Neural cell (in vitro differentiated cells): ENCODE results near the gene LYRM2. TPM values are rescaled to one million over a fixed set of nuclear protein-coding genes. Genes with fewer than 3 reads are reported as not detected.

ENCODE experiments used
- H2AFZ ChIP-seq: fragments of 200-600, 300-800 bp; sonication (generic), shearing (Covaris generic); 2 replicates; pipeline ENCODE4 v1.6.0; 2014; ENCODE audit warnings: low read depth, mild to moderate bottlenecking, antibody characterized with exemption, low read length, moderate library complexity
- H3F3A ChIP-seq: fragments of 200-600 bp; shearing (Covaris generic); 2 replicates; pipeline ENCODE4 v1.6.1; 2016; ENCODE audit warnings: mild to moderate bottlenecking, moderate library complexity, mixed read lengths, antibody characterized with exemption, low read length; ENCODE audit not compliant: insufficient read depth, poor library complexity, severe bottlenecking
- H3K27ac ChIP-seq: fragments of 200-600, 300-800 bp; sonication (generic), shearing (Covaris generic); 2 replicates; pipeline ENCODE4 v1.5.1; 2014; ENCODE audit warnings: mild to moderate bottlenecking, low read length, moderate library complexity
- H3K27me3 ChIP-seq: fragments of 300-800, 200-600 bp; sonication (generic), shearing (Covaris generic); 2 replicates; pipeline ENCODE4 v1.6.0; 2014; ENCODE audit warnings: mild to moderate bottlenecking, low read depth, low read length, moderate library complexity; ENCODE audit not compliant: insufficient read depth
- H3K36me3 ChIP-seq: fragments of 300-800, 200-600 bp; sonication (generic), shearing (Covaris generic); 2 replicates; pipeline ENCODE4 v1.5.1; 2014; ENCODE audit warnings: mild to moderate bottlenecking, antibody characterized with exemption, low read length, moderate library complexity; ENCODE audit not compliant: insufficient read depth
- H3K4me2 ChIP-seq: fragments of 300-800, 200-600 bp; sonication (generic), shearing (Covaris generic); 2 replicates; pipeline ENCODE4 v1.6.0; 2014; ENCODE audit warnings: mild to moderate bottlenecking, low read length
- H3K4me3 ChIP-seq: fragments of 300-800, 200-600 bp; sonication (generic), shearing (Covaris generic); 2 replicates; pipeline ENCODE4 v1.5.1; 2014; ENCODE audit warnings: mild to moderate bottlenecking, low read length, moderate library complexity
- H3K79me2 ChIP-seq: fragments of 200-600 bp; shearing (Covaris generic); replicated peaks from 2 replicates; pipeline ENCODE4 v1.6.0; 2014; ENCODE audit warnings: mild to moderate bottlenecking, low read length, moderate library complexity; ENCODE audit not compliant: insufficient read depth
- H3K9ac ChIP-seq: fragments of 300-800, 200-600 bp; sonication (generic), shearing (Covaris generic); 2 replicates; pipeline ENCODE4 v1.6.1; 2016; ENCODE audit warnings: mild to moderate bottlenecking, low read length, mixed read lengths
- H3K9me2 ChIP-seq: fragments of 200-600 bp; shearing (Covaris generic); 2 replicates; pipeline ENCODE4 v1.6.1; 2016; ENCODE audit warnings: mild to moderate bottlenecking, low read length, mixed read lengths; ENCODE audit not compliant: insufficient read depth
- H3K9me3 ChIP-seq: fragments of 200-600, 300-800 bp; sonication (generic), shearing (Covaris generic); 2 replicates; pipeline ENCODE4 v1.6.1; 2016; ENCODE audit warnings: mild to moderate bottlenecking, mixed run types, low read length, moderate library complexity, mixed read lengths
- H4K20me1 ChIP-seq: fragments of 200-600 bp; shearing (Covaris generic); 2 replicates; pipeline ENCODE4 v1.6.1; 2016; ENCODE audit warnings: mild to moderate bottlenecking, mixed run types; ENCODE audit not compliant: insufficient read depth
- EP300 ChIP-seq: fragments of 450-650 bp; conservative IDR thresholded peaks from 2 replicates; pipeline ENCODE4 v1.6.1; 2014; ENCODE audit warnings: antibody characterized with exemption, mild to moderate bottlenecking, moderate library complexity; ENCODE audit not compliant: poor library complexity, severe bottlenecking
- EZH2 ChIP-seq: fragments of 200-600, 300-800 bp; shearing (Covaris generic), sonication (generic); IDR thresholded peaks from 2 replicates; pipeline ENCODE4 v1.6.1; 2014; ENCODE audit warnings: antibody characterized with exemption, low read length, borderline replicate concordance, mild to moderate bottlenecking; ENCODE audit not compliant: insufficient read depth, poor library complexity, severe bottlenecking
- MXI1 ChIP-seq: fragments of 450-650 bp; conservative IDR thresholded peaks from 2 replicates; pipeline ENCODE4 v1.6.1; 2014; ENCODE audit warnings: antibody characterized with exemption, mild to moderate bottlenecking; ENCODE audit not compliant: poor library complexity, severe bottlenecking
- POLR2AphosphoS5 ChIP-seq: IDR thresholded peaks from 2 replicates; pipeline ENCODE4 v1.6.1; 2012
- RAD21 ChIP-seq: fragments of 450-650 bp; conservative IDR thresholded peaks from 2 replicates; pipeline ENCODE4 v1.6.1; 2014; ENCODE audit warnings: antibody characterized with exemption, mild to moderate bottlenecking, moderate library complexity
- SMC3 ChIP-seq: fragments of 450-650 bp; conservative IDR thresholded peaks from 2 replicates; pipeline ENCODE4 v1.6.1; 2014; ENCODE audit warnings: antibody characterized with exemption, mild to moderate bottlenecking, moderate library complexity; ENCODE audit not compliant: poor library complexity
- TAF1 ChIP-seq: IDR thresholded peaks from 2 replicates; pipeline ENCODE4 v1.6.1; 2012; ENCODE audit warnings: low read depth
- polyA plus RNA-seq: library from polyadenylated mRNA; depleted of rRNA; stranded (reverse); fragments of >200 nt; gene quantifications from 2 replicates; pipeline ENCODE4 v1.2.3, GENCODE V29; 2014
- TF ChIP-seq, protein P1 (sequence below): fragments of 450-650 bp; IDR thresholded peaks from 2 replicates; pipeline ENCODE4 v1.5.1; 2014; ENCODE audit warnings: antibody characterized with exemption, mild to moderate bottlenecking, moderate library complexity; ENCODE audit not compliant: poor library complexity, severe bottlenecking
- TF ChIP-seq, protein P2 (sequence below): IDR thresholded peaks from 2 replicates; pipeline ENCODE4 v1.6.1; 2012; ENCODE audit warnings: borderline replicate concordance

LYRM2 gene
- polyA plus RNA-seq, 1 donor from 2014 or later, result 25.5 TPM

DNA sequence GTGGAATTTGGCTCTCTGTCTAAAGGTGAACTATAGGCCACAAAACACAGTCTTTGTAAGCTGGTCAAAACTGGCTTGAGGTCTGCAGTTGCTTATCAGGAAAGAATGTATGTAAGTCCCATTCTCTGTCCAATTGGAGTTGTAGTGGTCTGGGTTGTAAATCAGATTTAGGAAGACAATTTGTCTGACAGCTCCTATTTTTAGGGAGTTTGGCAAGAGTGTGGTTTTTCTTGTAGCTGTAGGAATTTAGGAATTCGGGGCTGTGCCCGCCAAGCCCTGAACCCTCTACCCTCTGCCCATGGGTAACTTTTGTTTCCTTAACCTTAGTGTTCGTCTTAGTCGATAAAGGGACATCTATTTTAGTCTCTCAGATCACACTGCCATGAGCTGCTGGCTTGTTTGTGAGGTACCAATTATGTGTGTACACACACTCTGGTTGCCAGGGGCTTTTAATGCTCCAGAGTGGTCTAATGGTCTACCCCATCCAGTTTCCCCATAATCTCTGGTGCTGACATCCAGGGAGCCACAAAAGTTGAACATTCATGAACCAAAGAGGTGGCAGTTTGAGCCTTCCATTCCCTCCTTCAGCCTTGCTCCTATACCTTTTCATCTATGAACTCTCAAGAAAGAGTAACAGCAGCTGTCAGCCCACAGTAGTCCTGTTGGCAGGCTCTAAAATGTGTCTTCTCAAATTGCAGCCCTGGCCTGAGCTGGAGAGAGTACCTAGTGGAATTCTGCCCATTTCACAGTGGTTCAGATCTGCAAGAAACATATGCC is 112.6 kb downstream of the LYRM2 start:
- Histone ChIP-seq H3K9me2 (no peaks in the 10 kb centered on the region), H3K9me3 (no peaks in the 10 kb centered on the region), H3K36me3 (no peaks in the 10 kb centered on the region), H3K27ac (no peak overlapping the region), H3K4me2 (no peak overlapping the region), H3K79me2 (no peaks in the 10 kb centered on the region), H4K20me1 (no peaks in the 10 kb centered on the region), H3K9ac (no peak overlapping the region), H3K4me3 (no peak overlapping the region), H2AFZ (no peak overlapping the region), H3F3A (no peaks in the 10 kb centered on the region), H3K27me3 (no peaks in the 10 kb centered on the region)
- no peak for TF ChIP-seq RAD21

DNA sequence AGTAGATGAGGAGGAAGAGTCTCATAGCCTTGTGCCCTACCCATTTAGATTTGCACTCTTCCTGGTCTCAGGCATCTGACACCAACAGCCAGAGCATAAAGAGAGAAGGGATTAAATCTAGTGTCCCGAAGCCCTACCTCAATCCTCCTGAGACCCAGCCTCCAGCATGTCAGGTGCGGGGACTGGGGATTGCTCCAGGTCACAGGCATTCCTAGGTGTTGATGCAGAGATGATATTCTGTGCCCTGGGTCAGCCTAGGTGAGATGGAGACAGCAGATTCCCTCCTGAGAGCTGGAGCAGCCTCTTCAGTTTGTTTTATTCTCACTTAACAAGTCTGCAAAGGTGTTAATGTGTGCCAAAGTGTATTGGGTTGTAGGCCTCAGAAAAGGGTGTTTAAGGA is 115.8 kb downstream of the LYRM2 start:
- TF ChIP-seq SMC3 (no peak), MXI1 (no peak), EP300 (no peak), POLR2AphosphoS5 (no peak), TAF1 (no peak), RAD21 (no peak), EZH2 (no peak)
- TF ChIP-seq, protein P1, sequence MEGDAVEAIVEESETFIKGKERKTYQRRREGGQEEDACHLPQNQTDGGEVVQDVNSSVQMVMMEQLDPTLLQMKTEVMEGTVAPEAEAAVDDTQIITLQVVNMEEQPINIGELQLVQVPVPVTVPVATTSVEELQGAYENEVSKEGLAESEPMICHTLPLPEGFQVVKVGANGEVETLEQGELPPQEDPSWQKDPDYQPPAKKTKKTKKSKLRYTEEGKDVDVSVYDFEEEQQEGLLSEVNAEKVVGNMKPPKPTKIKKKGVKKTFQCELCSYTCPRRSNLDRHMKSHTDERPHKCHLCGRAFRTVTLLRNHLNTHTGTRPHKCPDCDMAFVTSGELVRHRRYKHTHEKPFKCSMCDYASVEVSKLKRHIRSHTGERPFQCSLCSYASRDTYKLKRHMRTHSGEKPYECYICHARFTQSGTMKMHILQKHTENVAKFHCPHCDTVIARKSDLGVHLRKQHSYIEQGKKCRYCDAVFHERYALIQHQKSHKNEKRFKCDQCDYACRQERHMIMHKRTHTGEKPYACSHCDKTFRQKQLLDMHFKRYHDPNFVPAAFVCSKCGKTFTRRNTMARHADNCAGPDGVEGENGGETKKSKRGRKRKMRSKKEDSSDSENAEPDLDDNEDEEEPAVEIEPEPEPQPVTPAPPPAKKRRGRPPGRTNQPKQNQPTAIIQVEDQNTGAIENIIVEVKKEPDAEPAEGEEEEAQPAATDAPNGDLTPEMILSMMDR, result no peak
- TF ChIP-seq, protein P2, sequence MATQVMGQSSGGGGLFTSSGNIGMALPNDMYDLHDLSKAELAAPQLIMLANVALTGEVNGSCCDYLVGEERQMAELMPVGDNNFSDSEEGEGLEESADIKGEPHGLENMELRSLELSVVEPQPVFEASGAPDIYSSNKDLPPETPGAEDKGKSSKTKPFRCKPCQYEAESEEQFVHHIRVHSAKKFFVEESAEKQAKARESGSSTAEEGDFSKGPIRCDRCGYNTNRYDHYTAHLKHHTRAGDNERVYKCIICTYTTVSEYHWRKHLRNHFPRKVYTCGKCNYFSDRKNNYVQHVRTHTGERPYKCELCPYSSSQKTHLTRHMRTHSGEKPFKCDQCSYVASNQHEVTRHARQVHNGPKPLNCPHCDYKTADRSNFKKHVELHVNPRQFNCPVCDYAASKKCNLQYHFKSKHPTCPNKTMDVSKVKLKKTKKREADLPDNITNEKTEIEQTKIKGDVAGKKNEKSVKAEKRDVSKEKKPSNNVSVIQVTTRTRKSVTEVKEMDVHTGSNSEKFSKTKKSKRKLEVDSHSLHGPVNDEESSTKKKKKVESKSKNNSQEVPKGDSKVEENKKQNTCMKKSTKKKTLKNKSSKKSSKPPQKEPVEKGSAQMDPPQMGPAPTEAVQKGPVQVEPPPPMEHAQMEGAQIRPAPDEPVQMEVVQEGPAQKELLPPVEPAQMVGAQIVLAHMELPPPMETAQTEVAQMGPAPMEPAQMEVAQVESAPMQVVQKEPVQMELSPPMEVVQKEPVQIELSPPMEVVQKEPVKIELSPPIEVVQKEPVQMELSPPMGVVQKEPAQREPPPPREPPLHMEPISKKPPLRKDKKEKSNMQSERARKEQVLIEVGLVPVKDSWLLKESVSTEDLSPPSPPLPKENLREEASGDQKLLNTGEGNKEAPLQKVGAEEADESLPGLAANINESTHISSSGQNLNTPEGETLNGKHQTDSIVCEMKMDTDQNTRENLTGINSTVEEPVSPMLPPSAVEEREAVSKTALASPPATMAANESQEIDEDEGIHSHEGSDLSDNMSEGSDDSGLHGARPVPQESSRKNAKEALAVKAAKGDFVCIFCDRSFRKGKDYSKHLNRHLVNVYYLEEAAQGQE, result no peak
- Histone ChIP-seq H2AFZ (no peak overlapping the region), H3K9me2 (no peaks in the 10 kb centered on the region), H3F3A (no peaks in the 10 kb centered on the region), H3K27me3 (no peaks in the 10 kb centered on the region), H4K20me1 (no peaks in the 10 kb centered on the region), H3K27ac (no peak overlapping the region), H3K79me2 (no peaks in the 10 kb centered on the region), H3K9ac (no peak overlapping the region), H3K9me3 (no peaks in the 10 kb centered on the region), H3K4me3 (no peak overlapping the region), H3K4me2 (no peak overlapping the region), H3K36me3 (no peaks in the 10 kb centered on the region)
